WTC11 (cell line): ENCODE results near the gene RANBP17. TPM values are rescaled to one million over a fixed set of nuclear protein-coding genes. Genes with fewer than 3 reads are reported as not detected.

ENCODE experiments used
- ATAC-seq: fragments of 200-7000 bp; cut with Tn5 transposase; 2 replicates; pipeline ENCODE4 v1.10.0; 2021; ENCODE audit warnings: mild to moderate bottlenecking, moderate library complexity
- CTCF ChIA-PET: fragments of 300-600 bp; sonication (Branson Sonifier 250); formaldehyde crosslinking; loops from one replicate; lab custom pipeline; 2021; ENCODE audit warnings: antibody characterized with exemption; lab: Charles Lee
- POLR2A ChIA-PET: fragments of 350-600 bp; sonication (Branson Sonifier 250); formaldehyde crosslinking; loops from one replicate; lab custom pipeline; 2021; ENCODE audit warnings: antibody characterized with exemption; lab: Charles Lee
- DNase-seq: peaks from one replicate; pipeline ENCODE4 v3.0.0; 2021; ENCODE audit warnings: low spot score
- H3K27ac Mint-ChIP-seq: 2 replicates; pipeline ENCODE4 v1.8.0; 2021; ENCODE audit warnings: mixed read lengths
- H3K27me3 Mint-ChIP-seq: 2 replicates; pipeline ENCODE4 v1.8.0; 2021; ENCODE audit warnings: low read depth, mild to moderate bottlenecking, moderate library complexity, mixed read lengths
- H3K36me3 Mint-ChIP-seq: 2 replicates; pipeline ENCODE4 v1.8.0; 2021; ENCODE audit warnings: mixed read lengths
- H3K4me1 Mint-ChIP-seq: 2 replicates; pipeline ENCODE4 v1.8.0; 2022; ENCODE audit warnings: mixed read lengths
- H3K4me3 Mint-ChIP-seq: 2 replicates; pipeline ENCODE4 v1.8.0; 2021; ENCODE audit warnings: mild to moderate bottlenecking, moderate library complexity, mixed read lengths
- H3K9me3 Mint-ChIP-seq: 2 replicates; pipeline ENCODE4 v1.8.0; 2021; ENCODE audit warnings: mixed read lengths
- CREB1 ChIP-seq: sonication (generic); formaldehyde crosslinking; IDR thresholded peaks from 2 replicates; pipeline ENCODE4 v1.8.0; 2023; ENCODE audit warnings: mild to moderate bottlenecking, missing genetic modification reagents
- CTCF ChIP-seq: fragments of 200-600 bp; IDR thresholded peaks from 2 replicates; pipeline ENCODE4 v1.8.0; 2022; ENCODE audit warnings: antibody characterized with exemption
- EMX1 ChIP-seq: fragments of 250-450 bp; sonication (Bioruptor Pico); IDR thresholded peaks from 2 replicates; pipeline ENCODE4 v1.8.0; 2021; ENCODE audit warnings: mild to moderate bottlenecking
- FOXP1 ChIP-seq: sonication (generic); formaldehyde crosslinking; IDR thresholded peaks from 2 replicates; pipeline ENCODE4 v1.8.0; 2022; ENCODE audit warnings: missing genetic modification reagents, mild to moderate bottlenecking, moderate library complexity, borderline replicate concordance
- GRHL2 ChIP-seq: fragments of 250-450 bp; sonication (Bioruptor Pico); IDR thresholded peaks from 2 replicates; pipeline ENCODE4 v1.8.0; 2022; ENCODE audit warnings: mild to moderate bottlenecking, moderate library complexity; ENCODE audit not compliant: insufficient replicate concordance, severe bottlenecking
- KAT7 ChIP-seq: sonication (generic); formaldehyde crosslinking; IDR thresholded peaks from 2 replicates; pipeline ENCODE4 v1.8.1; 2023; ENCODE audit warnings: missing genetic modification reagents, mild to moderate bottlenecking, borderline replicate concordance
- MYBL2 ChIP-seq: sonication (generic); formaldehyde crosslinking; IDR thresholded peaks from 2 replicates; pipeline ENCODE4 v1.8.1; 2023; ENCODE audit warnings: mild to moderate bottlenecking, moderate library complexity, missing genetic modification reagents
- NFE2L1 ChIP-seq: sonication (generic); formaldehyde crosslinking; IDR thresholded peaks from 2 replicates; pipeline ENCODE4 v1.8.1; 2023; ENCODE audit warnings: missing genetic modification reagents
- NFYB ChIP-seq: sonication (generic); formaldehyde crosslinking; conservative IDR thresholded peaks from 2 replicates; pipeline ENCODE4 v1.8.0; 2022; ENCODE audit warnings: low read depth, missing genetic modification reagents
- NR2C2 ChIP-seq: sonication (generic); formaldehyde crosslinking; IDR thresholded peaks from 2 replicates; pipeline ENCODE4 v1.8.0; 2022; ENCODE audit warnings: mild to moderate bottlenecking, missing genetic modification reagents
- PREB ChIP-seq: sonication (generic); formaldehyde crosslinking; IDR thresholded peaks from 2 replicates; pipeline ENCODE4 v1.8.1; 2022; ENCODE audit warnings: mild to moderate bottlenecking, missing genetic modification reagents, moderate library complexity, borderline replicate concordance
- SMAD4 ChIP-seq: sonication (generic); formaldehyde crosslinking; IDR thresholded peaks from 2 replicates; pipeline ENCODE4 v1.8.0; 2022; ENCODE audit warnings: mild to moderate bottlenecking, missing genetic modification reagents
- TCF7 ChIP-seq: sonication (generic); formaldehyde crosslinking; IDR thresholded peaks from 2 replicates; pipeline ENCODE4 v1.8.0; 2022; ENCODE audit warnings: mild to moderate bottlenecking, low read depth, missing genetic modification reagents, moderate library complexity
- ZNF219 ChIP-seq: sonication (generic); formaldehyde crosslinking; IDR thresholded peaks from 2 replicates; pipeline ENCODE4 v1.8.0; 2023; ENCODE audit warnings: missing genetic modification reagents, mild to moderate bottlenecking, borderline replicate concordance
- ZNF396 ChIP-seq: fragments of 250-450 bp; sonication (Bioruptor Pico); IDR thresholded peaks from 2 replicates; pipeline ENCODE4 v1.8.0; 2021; ENCODE audit warnings: mild to moderate bottlenecking, moderate library complexity, borderline replicate concordance
- ZNF416 ChIP-seq: fragments of 250-450 bp; sonication (Bioruptor Pico); IDR thresholded peaks from 2 replicates; pipeline ENCODE4 v1.9.0; 2021; ENCODE audit warnings: mild to moderate bottlenecking, inconsistent platforms
- ZNF512 ChIP-seq: sonication (generic); formaldehyde crosslinking; IDR thresholded peaks from 2 replicates; pipeline ENCODE4 v1.8.1; 2022; ENCODE audit warnings: missing genetic modification reagents, borderline replicate concordance
- ZNF671 ChIP-seq: fragments of 250-450 bp; sonication (Bioruptor Pico); IDR thresholded peaks from 2 replicates; pipeline ENCODE4 v1.8.0; 2021; ENCODE audit warnings: mild to moderate bottlenecking
- total RNA-seq: library from RNA; stranded (reverse); gene quantifications from 3 replicates; pipeline ENCODE4 v1.2.3, GENCODE V29; 2021
- TF ChIP-seq, protein P1 (sequence below): fragments of 250-450 bp; sonication (Bioruptor Pico); conservative IDR thresholded peaks from 2 replicates; pipeline ENCODE4 v1.9.0; 2021; ENCODE audit warnings: mild to moderate bottlenecking
- TF ChIP-seq, protein P2 (sequence below): sonication (generic); formaldehyde crosslinking; IDR thresholded peaks from 2 replicates; pipeline ENCODE4 v1.8.0; 2023; ENCODE audit warnings: mild to moderate bottlenecking, missing genetic modification reagents

The RANBP17 gene
- total RNA-seq, 1 experiment from 2014 or later = 23.1 TPM

DNA sequence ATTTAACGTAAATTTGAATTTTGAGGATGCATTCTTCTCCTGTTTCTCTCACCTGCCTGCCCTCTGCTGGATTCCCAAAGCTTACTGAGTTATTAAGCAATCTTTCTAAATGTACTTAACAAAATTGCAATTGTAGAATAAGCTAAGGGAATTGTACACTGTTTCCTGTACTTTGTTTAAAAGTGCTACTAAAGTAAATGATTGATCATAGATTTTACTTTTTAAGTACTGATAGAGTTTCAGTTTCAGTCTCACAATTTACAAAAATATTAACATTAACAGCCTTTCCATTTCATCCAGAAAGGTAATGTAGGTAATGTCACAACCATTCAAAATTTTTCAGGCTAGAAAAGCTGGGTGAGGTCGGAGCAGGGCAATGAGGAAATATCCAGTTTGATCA is 4.8 kb upstream of the RANBP17 start:
- Mint-ChIP-seq H3K4me3 (no peak overlapping the region), H3K27ac (no peak overlapping the region), H3K36me3 (peaks cover 14% of the 10 kb centered on the region)
- TF ChIP-seq, protein P1, sequence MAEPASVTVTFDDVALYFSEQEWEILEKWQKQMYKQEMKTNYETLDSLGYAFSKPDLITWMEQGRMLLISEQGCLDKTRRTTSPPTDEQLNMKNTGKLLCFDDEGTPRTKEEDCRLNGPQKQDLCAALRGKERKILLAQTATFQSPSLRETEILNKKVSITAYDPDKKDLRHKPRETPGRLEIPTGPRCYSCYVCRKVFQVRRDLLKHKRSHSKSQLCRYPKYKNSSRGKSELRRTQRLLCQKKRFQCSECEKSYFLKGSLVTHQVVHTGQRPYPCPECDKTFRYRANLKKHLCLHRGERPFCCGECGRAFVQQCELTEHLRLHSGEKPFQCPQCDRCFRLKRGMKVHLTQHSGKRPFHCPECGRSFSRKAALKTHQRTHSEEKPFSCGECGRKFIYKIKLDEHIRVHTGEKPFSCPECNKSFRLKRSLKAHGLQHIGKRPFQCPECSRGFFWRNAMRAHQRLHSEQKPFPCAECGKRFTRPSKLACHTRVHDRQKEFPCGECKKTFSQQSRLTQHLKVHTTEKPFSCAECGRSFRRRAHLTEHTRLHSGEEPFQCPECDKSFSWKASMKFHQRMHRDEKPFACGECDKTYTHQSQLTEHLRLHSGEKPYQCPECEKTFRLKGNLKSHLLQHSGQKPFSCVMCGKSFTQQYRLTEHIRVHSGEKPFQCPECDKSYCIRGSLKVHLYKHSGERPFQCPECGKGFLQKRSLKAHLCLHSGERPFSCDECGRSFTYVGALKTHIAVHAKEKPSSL (CRISPR knock-in tag) = no peak
- no peak for TF ChIP-seq MYBL2 (CRISPR knock-in tag)
- TF ChIP-seq ZNF671 (CRISPR knock-in tag) = no peak
- TF ChIP-seq SMAD4 = no peak
- no peak for TF ChIP-seq ZNF219
- TF ChIP-seq PREB (CRISPR knock-in tag) = no peak
- TF ChIP-seq EMX1 (CRISPR knock-in tag) = no peak
- TF ChIP-seq NR2C2 = no peak
- no peak for TF ChIP-seq CTCF
- no peak for TF ChIP-seq GRHL2 (CRISPR knock-in tag)
- no peak for TF ChIP-seq ZNF512 (CRISPR knock-in tag)
- no peak for TF ChIP-seq TCF7
- no peak for TF ChIP-seq NFYB (CRISPR knock-in tag)
- no peak for TF ChIP-seq FOXP1
- TF ChIP-seq ZNF396 = no peak
- no peak for TF ChIP-seq ZNF416 (CRISPR knock-in tag)
- no peak for TF ChIP-seq CREB1 (CRISPR knock-in tag)
- TF ChIP-seq, protein P2, sequence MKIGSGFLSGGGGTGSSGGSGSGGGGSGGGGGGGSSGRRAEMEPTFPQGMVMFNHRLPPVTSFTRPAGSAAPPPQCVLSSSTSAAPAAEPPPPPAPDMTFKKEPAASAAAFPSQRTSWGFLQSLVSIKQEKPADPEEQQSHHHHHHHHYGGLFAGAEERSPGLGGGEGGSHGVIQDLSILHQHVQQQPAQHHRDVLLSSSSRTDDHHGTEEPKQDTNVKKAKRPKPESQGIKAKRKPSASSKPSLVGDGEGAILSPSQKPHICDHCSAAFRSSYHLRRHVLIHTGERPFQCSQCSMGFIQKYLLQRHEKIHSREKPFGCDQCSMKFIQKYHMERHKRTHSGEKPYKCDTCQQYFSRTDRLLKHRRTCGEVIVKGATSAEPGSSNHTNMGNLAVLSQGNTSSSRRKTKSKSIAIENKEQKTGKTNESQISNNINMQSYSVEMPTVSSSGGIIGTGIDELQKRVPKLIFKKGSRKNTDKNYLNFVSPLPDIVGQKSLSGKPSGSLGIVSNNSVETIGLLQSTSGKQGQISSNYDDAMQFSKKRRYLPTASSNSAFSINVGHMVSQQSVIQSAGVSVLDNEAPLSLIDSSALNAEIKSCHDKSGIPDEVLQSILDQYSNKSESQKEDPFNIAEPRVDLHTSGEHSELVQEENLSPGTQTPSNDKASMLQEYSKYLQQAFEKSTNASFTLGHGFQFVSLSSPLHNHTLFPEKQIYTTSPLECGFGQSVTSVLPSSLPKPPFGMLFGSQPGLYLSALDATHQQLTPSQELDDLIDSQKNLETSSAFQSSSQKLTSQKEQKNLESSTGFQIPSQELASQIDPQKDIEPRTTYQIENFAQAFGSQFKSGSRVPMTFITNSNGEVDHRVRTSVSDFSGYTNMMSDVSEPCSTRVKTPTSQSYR (CRISPR knock-in tag) = no peak
- no peak for TF ChIP-seq KAT7 (CRISPR knock-in tag)
- TF ChIP-seq NFE2L1 (CRISPR knock-in tag) = no peak
- TF ChIP-seq, all 79 proteins: peak for 0
- Mint-ChIP-seq H3K9me3 (peaks cover 27% of the 10 kb centered on the region), H3K4me1 (no peaks in the 10 kb centered on the region), H3K27me3 (peaks cover 6% of the 10 kb centered on the region; the same call in 1 of the 2 replicates)
- POLR2A ChIA-PET = no interaction called here
- DNase-seq = no peak
- CTCF ChIA-PET = interaction anchor here (0.6 kb wide), 1 partner anchor 143 kb away, joined by 3 read pairs; no protein-coding TSS in a partner anchor
- ATAC-seq = no peak
